Measurements from ENCODE around the gene QPRT.
"Not testable (repeated sequence)": the region's sequence is repeated elsewhere in the genome, so short reads cannot be mapped to it uniquely, and the experiment has no call there.

Gene QPRT

DNA sequence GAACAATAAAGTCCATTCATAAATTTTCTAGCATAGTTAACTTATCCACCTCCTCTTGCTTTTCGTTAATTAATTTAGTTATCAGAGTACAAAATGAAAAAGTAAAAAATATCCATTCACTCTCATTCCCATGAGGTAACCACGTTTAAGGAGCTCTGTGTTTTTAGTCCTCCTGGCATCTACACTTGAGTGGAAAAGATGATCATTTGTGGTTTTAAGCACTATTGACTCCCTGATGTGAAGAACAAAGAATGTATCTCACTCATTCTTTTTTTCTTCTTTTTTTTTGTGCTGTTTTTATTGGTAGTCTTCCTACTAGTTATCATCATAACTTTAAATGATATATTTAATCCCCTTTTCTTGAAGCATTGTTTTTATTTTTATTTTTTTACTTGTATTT is 26.1 kb downstream of the QPRT start:
- H3K4me2 ChIP-seq (ENCODE audit: low read length): no peak overlapping the region
- H3K27me3 ChIP-seq (ENCODE audit: control insufficient read depth, low read length): no peaks in the 10 kb centered on the region
- no peak overlapping the region for H3K27ac ChIP-seq (ENCODE audit: low read depth, low read length)
- no peaks in the 10 kb centered on the region for H3K9me3 ChIP-seq (ENCODE audit: control insufficient read depth, insufficient read depth, low read length)
- H4K20me1 ChIP-seq (ENCODE audit: control insufficient read depth, insufficient read depth, low read depth, low read length): no peaks in the 10 kb centered on the region
- TF ChIP-seq EZH2phosphoT487 (IDR thresholded peaks at IDR 0.05; ENCODE audit: borderline replicate concordance, low read length): no peak
- TF ChIP-seq, protein P1, sequence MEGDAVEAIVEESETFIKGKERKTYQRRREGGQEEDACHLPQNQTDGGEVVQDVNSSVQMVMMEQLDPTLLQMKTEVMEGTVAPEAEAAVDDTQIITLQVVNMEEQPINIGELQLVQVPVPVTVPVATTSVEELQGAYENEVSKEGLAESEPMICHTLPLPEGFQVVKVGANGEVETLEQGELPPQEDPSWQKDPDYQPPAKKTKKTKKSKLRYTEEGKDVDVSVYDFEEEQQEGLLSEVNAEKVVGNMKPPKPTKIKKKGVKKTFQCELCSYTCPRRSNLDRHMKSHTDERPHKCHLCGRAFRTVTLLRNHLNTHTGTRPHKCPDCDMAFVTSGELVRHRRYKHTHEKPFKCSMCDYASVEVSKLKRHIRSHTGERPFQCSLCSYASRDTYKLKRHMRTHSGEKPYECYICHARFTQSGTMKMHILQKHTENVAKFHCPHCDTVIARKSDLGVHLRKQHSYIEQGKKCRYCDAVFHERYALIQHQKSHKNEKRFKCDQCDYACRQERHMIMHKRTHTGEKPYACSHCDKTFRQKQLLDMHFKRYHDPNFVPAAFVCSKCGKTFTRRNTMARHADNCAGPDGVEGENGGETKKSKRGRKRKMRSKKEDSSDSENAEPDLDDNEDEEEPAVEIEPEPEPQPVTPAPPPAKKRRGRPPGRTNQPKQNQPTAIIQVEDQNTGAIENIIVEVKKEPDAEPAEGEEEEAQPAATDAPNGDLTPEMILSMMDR (IDR thresholded peaks at IDR 0.05; ENCODE audit: low read depth, low read length, poor library complexity, severe bottlenecking): no peak
- H3K4me3 ChIP-seq (ENCODE audit: low read length): no peak overlapping the region
- H3K36me3 ChIP-seq (ENCODE audit: control insufficient read depth, low read length): no peaks in the 10 kb centered on the region
- H3K9me2 ChIP-seq (replicated peaks; ENCODE audit: control insufficient read depth, low read length): no peaks in the 10 kb centered on the region
- H3K4me1 ChIP-seq (ENCODE audit: control insufficient read depth, low read length): peaks cover 46% of the 10 kb centered on the region
- no peaks in the 10 kb centered on the region for H3K79me2 ChIP-seq (ENCODE audit: control insufficient read depth, low read length)
- peaks cover 15% of the 10 kb centered on the region for H3F3A ChIP-seq (ENCODE audit: control insufficient read depth, insufficient read depth)

GRCh38 chr16:29707160-29707559 is 28.2 kb downstream of the QPRT start:
- not testable (repeated sequence) for H3K4me2 ChIP-seq (ENCODE audit: low read length); H4K20me1 ChIP-seq (ENCODE audit: control insufficient read depth, insufficient read depth, low read depth, low read length); H3K4me3 ChIP-seq (ENCODE audit: low read length); H3K27me3 ChIP-seq (ENCODE audit: control insufficient read depth, low read length); H3K9me2 ChIP-seq (replicated peaks; ENCODE audit: control insufficient read depth, low read length); H3K79me2 ChIP-seq (ENCODE audit: control insufficient read depth, low read length); H3F3A ChIP-seq (ENCODE audit: control insufficient read depth, insufficient read depth); H3K27ac ChIP-seq (ENCODE audit: low read depth, low read length); H3K9me3 ChIP-seq (ENCODE audit: control insufficient read depth, insufficient read depth, low read length); H3K36me3 ChIP-seq (ENCODE audit: control insufficient read depth, low read length)
- H3K4me1 ChIP-seq (ENCODE audit: control insufficient read depth, low read length): peaks cover 36% of the 10 kb centered on the region

DNA sequence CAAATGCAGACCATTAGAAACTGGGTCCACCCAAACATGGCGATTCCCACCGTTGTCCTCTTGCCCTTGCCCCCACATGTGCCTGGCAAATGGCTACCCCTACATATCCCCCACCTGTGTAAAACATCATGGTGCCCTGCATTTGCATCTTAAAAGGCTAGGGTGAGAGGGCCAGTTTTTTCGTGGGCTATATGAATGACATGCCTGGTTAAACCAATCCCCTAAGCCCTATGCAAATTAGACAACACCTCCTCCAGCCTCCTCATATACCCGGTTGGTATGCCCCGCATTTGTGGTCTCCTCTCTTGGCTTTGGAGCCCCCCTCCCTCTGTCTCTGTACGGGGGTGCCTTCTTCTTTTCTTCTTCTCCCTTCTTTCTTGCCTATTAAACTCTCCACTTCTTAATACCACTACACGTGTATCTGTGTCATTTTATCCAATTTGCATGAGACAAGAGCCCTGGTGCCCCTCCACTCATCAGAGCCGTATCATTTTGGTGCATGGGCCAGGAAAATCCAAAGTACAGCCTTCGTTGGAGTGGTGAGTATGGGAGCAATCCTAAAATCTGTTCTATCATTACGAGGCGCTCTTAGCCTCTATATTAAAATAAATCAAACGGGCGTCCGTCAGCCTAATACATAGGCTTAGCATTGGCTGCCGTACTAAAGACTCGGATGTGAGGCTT is 30.1 kb downstream of the QPRT start:
- no peak overlapping the region for H3K4me3 ChIP-seq (ENCODE audit: low read length)
- H3K4me1 ChIP-seq (ENCODE audit: control insufficient read depth, low read length): peaks cover 26% of the 10 kb centered on the region
- no peaks in the 10 kb centered on the region for H3K79me2 ChIP-seq (ENCODE audit: control insufficient read depth, low read length)
- H3K4me2 ChIP-seq (ENCODE audit: low read length): no peak overlapping the region; the same call in 1 of the 2 replicates
- no peaks in the 10 kb centered on the region for H3K9me2 ChIP-seq (replicated peaks; ENCODE audit: control insufficient read depth, low read length)
- H3K27me3 ChIP-seq (ENCODE audit: control insufficient read depth, low read length): no peaks in the 10 kb centered on the region
- TF ChIP-seq, protein P1 (IDR thresholded peaks at IDR 0.05; ENCODE audit: low read depth, low read length, poor library complexity, severe bottlenecking): no peak
- H3F3A ChIP-seq (ENCODE audit: control insufficient read depth, insufficient read depth): peaks cover 4% of the 10 kb centered on the region
- no peak overlapping the region for H3K27ac ChIP-seq (ENCODE audit: low read depth, low read length)
- H3K9me3 ChIP-seq (ENCODE audit: control insufficient read depth, insufficient read depth, low read length): no peaks in the 10 kb centered on the region
- no peaks in the 10 kb centered on the region for H4K20me1 ChIP-seq (ENCODE audit: control insufficient read depth, insufficient read depth, low read depth, low read length)
- H3K36me3 ChIP-seq (ENCODE audit: control insufficient read depth, low read length): no peaks in the 10 kb centered on the region

GRCh38 chr16:29709657-29710056 is 30.7 kb downstream of the QPRT start:
- not testable (repeated sequence) for H3K9me3 ChIP-seq (ENCODE audit: control insufficient read depth, insufficient read depth, low read length); H3K36me3 ChIP-seq (ENCODE audit: control insufficient read depth, low read length); H3K27me3 ChIP-seq (ENCODE audit: control insufficient read depth, low read length); H3F3A ChIP-seq (ENCODE audit: control insufficient read depth, insufficient read depth); H3K79me2 ChIP-seq (ENCODE audit: control insufficient read depth, low read length); H3K4me2 ChIP-seq (ENCODE audit: low read length); H4K20me1 ChIP-seq (ENCODE audit: control insufficient read depth, insufficient read depth, low read depth, low read length); H3K27ac ChIP-seq (ENCODE audit: low read depth, low read length); H3K4me3 ChIP-seq (ENCODE audit: low read length); H3K9me2 ChIP-seq (replicated peaks; ENCODE audit: control insufficient read depth, low read length)
- peaks cover 26% of the 10 kb centered on the region for H3K4me1 ChIP-seq (ENCODE audit: control insufficient read depth, low read length)

Data from DOHH2 (cell line).